EL (cell line): Measurements from ENCODE around the gene COBL.

Experiments used
- DNase-seq: peaks from one replicate; pipeline ENCODE4 v3.0.0-alpha.2; 2016

The COBL gene

DNA sequence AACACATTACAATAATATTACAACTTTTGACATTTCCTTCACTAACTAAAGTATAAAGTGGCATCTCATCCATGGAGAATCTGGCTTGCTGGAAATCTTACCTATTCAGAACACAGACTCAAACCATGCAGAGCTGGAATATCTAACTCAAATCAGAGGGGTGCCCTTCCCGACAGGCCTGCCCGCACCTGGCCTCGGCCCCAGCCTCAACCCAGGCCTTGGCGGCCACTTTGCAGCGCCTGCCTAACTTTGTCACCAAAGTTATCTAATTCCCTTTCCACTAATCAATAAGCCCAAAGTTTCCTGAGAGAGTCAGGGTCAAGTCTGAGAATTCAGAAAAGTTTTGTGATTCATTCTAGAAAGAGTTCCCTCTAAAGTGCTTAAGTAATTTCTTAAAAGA, 212.9 kb downstream of the COBL start:
- no peak for DNase-seq

GRCh38 chr7:51102828-51103227, 213.8 kb downstream of the COBL start:
- DNase-seq = peak; percentile 58

GRCh38 chr7:51101111-51101757, 215.4 kb downstream of the COBL start:
- no peak for DNase-seq

- DNase-seq = no peak
Observed at GRCh38 chr7:51090411-51090810, 226.2 kb downstream of the COBL start.

DNA sequence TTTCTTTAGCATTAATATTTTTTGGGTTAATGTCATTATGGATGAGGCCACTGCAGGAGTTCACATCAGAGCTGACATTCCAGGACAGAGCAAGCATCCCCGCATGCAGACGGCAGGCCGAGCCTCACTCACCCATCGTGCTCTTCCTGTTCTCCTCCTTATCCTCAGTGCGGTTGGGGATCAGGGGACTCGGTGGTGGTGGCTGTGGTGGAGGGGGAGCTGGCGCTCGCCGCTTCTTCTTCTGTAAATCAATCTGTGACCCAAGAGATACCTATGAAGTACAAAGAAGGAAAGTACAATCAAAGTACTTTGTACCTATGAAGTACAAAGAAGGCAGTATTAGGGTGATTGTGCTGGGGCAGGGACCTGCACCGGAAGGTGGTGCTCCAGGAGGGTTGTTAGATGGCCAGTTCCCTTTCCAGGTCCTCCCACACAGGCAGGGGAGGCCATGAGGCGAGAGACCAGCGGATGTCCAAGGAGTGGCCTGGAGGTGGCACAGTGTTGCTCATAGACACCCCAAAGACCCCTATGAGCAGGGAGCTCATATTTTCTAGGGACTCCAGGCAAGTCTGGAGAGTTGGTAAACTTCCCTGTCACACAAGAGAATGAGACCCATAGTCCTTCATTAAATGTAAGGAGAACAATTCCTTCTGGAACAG, 231.4 kb downstream of the COBL start:
- DNase-seq = no peak

DNA sequence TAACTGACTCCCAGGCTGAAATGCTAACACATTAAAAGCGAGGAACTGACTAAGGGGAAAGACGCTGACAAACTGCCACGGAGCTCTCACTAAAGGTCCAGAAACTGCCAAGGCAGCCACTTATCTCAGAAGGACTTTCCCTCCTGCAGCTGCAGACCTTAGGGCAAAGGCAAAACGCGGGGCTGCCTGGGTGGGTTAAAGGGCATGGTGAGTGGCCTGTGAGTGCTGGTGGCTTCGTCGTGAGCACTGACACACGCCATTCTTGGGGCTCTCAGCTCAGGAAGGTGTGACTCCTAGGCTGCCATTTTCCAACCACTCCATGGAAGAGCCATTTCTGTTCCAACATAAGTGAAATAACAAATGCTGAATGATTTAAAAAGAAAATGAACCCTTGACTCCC, 232.5 kb downstream of the COBL start:
- no peak for DNase-seq

- no peak for DNase-seq
Observed at GRCh38 chr7:51082940-51083533, 233.6 kb downstream of the COBL start.

DNA sequence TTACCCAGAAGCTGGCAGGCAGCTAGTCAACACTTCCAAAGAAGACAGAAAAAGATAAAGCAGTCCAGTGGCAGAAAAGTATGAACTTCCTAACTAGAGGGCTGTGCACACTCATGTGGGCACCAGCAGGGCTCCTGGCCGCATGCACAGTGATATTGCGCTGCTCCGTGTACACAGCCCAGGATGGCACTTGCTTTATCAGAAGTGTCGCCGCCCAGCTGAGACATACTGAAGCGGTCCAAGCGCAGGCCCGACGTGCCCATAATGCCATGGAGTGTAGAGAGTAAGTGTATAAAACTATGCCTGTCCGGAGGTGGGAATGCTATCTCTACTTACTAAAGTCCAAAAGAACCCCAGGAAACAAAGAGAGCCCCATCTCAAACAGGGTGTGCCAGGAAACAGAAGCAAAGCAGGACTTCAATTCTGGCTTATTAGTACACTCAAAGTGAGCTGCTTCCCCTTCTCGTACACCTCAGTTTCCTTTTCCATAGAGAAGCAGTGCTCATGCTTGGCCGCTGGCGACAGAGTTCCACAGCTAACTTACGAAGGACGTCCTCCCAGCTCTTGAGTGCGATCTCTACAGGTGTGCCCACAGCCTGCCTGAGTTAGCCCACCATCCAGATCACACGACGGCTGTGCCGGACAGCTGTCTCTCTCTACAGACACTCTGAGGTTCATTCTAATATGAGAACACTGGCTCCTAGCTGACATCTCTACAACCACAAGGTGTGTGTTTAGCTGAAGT, 234.3 kb downstream of the COBL start:
- no peak for DNase-seq

DNA sequence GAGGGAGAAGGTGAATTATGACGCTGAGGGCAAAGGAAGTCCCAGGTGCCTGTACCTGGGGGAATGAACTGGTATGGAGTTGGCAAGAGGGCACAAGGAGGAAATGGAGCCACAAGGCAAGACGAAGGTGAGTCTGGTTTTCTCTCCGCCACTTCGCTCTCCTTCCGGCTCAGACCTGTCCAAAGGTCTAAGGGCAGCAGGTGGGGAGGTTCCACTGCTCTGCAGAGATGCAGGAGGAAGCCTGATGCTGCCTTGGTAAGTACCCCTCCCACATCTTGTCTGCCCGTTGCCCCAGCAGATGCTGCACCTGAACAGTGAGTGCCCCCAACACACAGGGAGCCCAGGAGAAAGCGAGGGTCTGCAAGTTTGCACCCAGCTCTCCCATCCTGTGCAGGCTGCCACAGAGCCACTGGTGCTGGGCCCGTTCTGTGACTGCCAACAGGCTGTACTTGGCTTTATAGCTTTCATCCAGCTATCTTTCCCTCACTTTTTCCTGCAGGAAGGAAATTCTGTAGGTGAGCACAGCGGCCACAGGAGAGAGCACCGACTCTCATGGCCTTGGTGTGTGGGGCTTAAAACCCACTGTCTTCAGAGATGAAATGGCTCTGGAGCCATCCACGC, 235.2 kb downstream of the COBL start:
- DNase-seq = no peak

DNA sequence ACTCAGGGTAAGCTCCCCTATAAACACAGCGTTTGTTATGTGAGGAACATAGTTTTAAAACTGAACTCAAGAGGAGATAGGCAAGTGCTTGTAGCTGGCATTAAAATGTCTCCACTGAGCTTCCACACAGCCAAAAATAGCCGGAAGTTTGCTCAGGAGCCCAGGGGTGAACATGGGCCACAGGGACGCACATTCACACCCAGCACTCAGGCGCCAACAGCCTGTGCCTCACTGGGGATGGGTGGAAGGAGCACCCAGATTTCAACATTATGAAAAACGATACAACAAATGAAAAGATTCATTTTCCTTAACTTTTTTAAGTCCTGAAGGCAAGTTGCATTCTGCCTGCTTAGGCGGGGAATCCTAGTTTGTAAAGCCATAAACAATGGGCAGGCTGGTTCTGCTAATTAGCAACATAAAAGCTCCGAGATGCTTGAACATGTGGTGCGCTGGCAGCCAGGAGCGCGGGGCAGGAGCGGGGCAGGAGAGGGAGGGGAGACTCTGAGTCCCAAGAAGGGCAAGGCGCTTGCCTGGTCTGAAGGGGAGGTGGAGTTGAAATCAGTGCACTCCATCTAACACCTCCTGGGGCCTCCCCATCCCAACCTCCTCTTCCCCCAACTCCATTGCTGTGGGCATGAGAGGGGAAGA, 235.9 kb downstream of the COBL start:
- DNase-seq = no peak

GRCh38 chr7:51080216-51080615, 236.4 kb downstream of the COBL start:
- no peak for DNase-seq

GRCh38 chr7:51079494-51079893, 237.1 kb downstream of the COBL start:
- DNase-seq = no peak

DNA sequence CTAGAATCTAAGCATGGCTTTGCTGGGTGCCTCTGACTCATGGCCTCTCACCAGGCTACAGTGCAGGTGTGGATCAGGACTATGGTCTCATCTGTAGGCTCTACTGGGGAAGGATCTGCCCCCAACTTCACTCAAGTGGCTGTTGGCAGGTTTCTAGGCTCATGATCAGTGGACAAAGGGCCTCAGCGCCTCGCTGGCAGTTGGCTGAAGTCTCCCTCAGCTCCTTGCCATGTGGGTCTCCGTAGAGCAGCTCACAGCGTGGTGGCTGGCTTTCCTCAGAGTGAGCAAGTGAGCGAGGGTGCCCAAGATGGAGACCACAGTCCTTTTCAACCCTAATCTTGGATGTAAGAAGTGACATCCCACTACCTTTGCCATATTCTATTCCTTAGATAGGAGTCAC, 238.0 kb downstream of the COBL start:
- DNase-seq = no peak

DNA sequence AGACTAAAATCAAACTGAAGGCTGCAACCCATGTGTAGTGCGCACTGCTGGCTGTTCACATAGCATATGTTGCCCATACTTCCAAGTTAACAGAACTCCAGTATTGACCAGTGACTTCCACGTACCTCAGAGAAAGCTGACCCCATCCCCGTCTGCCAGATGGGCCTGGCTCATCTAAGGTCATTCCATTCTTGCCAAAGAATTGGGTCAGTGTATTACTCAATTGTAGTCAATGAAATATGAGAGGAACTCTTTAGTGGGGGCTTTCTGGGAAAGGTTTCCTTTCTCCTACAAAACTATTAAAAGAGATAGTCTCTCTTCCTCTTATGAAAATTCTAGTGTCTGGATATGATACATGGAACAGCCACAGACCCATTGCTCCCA, 238.6 kb downstream of the COBL start:
- no peak for DNase-seq

DNA sequence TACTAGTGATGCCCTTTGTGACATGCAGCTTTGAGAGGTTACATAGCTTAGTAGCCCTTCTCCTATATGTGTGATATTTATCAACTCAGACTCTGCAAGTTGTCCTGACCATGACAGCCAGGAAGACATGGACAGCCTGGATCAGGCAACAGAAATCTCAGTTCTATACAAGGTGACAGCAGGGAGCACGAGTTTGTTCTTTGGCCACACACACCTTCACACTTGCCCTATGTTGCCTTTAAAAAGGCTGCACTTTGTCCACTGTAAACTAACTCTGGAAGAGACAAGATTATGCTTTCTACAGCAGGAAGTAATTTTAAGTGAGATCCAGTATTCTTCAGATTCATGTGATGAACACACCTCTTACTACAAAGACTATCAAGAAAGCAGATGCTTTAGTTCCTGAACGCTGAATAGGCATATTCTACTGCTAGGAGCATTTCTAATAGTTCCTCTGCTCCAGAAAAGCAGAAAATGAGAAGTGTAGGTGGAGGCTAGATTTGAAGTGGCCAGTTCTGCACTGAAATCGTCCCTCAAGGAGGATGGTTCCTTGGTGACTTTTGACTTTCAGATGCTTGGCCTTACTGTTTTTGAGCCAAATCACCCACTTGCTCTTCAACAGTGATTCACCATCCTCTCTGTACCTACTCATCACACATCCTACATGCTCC, 239.2 kb downstream of the COBL start:
- DNase-seq = no peak

GRCh38 chr7:51075681-51076580, 240.7 kb downstream of the COBL start:
- DNase-seq = no peak

GRCh38 chr7:51073171-51073570, 243.4 kb downstream of the COBL start:
- no peak for DNase-seq

DNA sequence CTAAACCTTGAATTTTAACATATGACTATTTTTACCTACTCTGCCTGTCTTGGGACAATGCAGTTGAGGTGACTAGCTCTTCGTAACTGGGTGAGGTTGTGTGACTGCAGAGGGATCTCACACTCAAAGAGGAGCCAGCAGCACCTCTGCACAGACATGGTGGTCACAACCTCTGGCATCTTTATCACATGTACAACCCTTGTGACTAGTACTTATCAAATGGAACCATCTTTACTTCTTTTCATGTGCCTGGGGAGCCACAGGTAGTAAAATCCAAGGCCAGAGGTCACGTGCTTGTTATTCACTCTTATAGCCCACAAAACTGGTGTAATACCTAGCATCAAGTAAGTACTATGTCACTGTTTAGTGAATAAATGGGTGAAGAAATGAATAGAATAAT, 244.3 kb downstream of the COBL start:
- no peak for DNase-seq

DNA sequence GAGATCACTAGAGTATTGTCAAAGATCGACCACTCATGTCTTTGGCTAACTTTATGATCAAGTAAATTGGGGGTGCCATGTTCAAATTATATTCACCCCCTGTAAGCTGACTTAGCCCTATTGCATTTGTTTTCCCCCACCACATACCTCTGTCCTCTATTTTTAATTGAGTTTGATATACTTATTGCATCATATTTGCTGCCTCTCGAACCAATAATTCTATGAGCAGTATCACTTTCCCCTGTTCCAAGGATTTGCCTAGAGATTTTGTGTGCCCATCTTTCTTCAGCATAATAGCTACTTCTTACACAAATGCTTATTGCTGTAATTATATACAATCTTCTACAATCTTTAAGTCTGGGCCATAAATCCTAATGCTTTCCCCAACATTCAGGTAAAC, 245.2 kb downstream of the COBL start:
- DNase-seq = no peak

- DNase-seq = no peak
Observed at GRCh38 chr7:51070151-51070550, 246.5 kb downstream of the COBL start.

- DNase-seq = no peak
Observed at GRCh38 chr7:51069411-51070083, 247.1 kb downstream of the COBL start.
